22Rv1 (cell line): ENCODE results near the gene MTMR10.

Experiments used
- H3K27ac ChIP-seq: fragments of 450-650 bp; 2 replicates; pipeline ENCODE4 v1.5.1; 2017
- CTCF ChIP-seq: fragments of 450-650 bp; IDR thresholded peaks from 2 replicates; pipeline ENCODE4 v1.5.1; 2017; ENCODE audit warnings: mild to moderate bottlenecking
- ZFX ChIP-seq: fragments of 450-650 bp; IDR thresholded peaks from 2 replicates; pipeline ENCODE4 v1.6.1; 2017; ENCODE audit warnings: antibody characterized with exemption, borderline replicate concordance

Gene MTMR10

GRCh38 chr15:30896211-30896606, 95.2 kb downstream of the MTMR10 start:
- H3K27ac ChIP-seq = no peak overlapping the region
- TF ChIP-seq CTCF = no peak
- no peak for TF ChIP-seq ZFX

- H3K27ac ChIP-seq = no peak overlapping the region
Measured at GRCh38 chr15:30895461-30896210, 95.8 kb downstream of the MTMR10 start.

GRCh38 chr15:30889196-30889595, 102.2 kb downstream of the MTMR10 start:
- TF ChIP-seq ZFX (no peak), CTCF (no peak)
- no peak overlapping the region for H3K27ac ChIP-seq

More at GRCh38 chr15:30895461-30896210, 95.8 kb downstream of the MTMR10 start:
- TF ChIP-seq CTCF (no peak), ZFX (no peak)
